Transverse colon (tissue), 4 donors: ENCODE measurements around the gene CAPN9. TPM values are rescaled to one million over a fixed set of nuclear protein-coding genes. Genes with fewer than 3 reads are reported as not detected.

Experiments used
- DNase-seq: peaks from one replicate; pipeline ENCODE4 v3.0.0-alpha.2; 2019
- H3K27ac ChIP-seq, 4 donors: fragments of 200-600 bp; sonication (generic); 2 replicates each; pipeline ENCODE4 v1.5.1; 2016 to 2018; ENCODE audit warnings: inconsistent platforms in 4 of 4
- H3K27me3 ChIP-seq: fragments of 200-600 bp; sonication (generic); 2 replicates; pipeline ENCODE4 v1.5.1; 2017; ENCODE audit warnings: inconsistent platforms
- H3K36me3 ChIP-seq, 4 donors: fragments of 200-600 bp; sonication (generic); 2 replicates each; pipeline ENCODE4 v1.5.1; 2017 to 2019; ENCODE audit warnings: inconsistent platforms in 4 of 4
- H3K4me1 ChIP-seq, 4 donors: fragments of 200-600 bp; sonication (generic); 2 replicates each; pipeline ENCODE4 v1.5.1; 2017 to 2020; ENCODE audit warnings: inconsistent platforms in 4 of 4
- H3K4me3 ChIP-seq, 4 donors: fragments of 200-600 bp; sonication (generic); 1 replicate in 1 of 4; 2 replicates in 3 of 4; pipeline versions ENCODE4 v1.5.1 to v1.6.1; 2017 to 2019; ENCODE audit warnings: inconsistent platforms in 4 of 4
- H3K9me3 ChIP-seq, 2 donors: fragments of 200-600 bp; sonication (generic); 2 replicates each; pipeline ENCODE4 v1.5.1; 2017 to 2019; ENCODE audit warnings: inconsistent platforms in 2 of 2
- CTCF ChIP-seq, 5 experiments: fragments of 200-600 bp in 3 of 5; fragments of 450-650 bp in 2 of 5; sonication (generic) in 3 of 5; IDR thresholded peaks; 1 replicate in 2 of 5; 2 replicates in 3 of 5; pipeline ENCODE4 v1.5.1; 2016 to 2017; ENCODE audit warnings: antibody characterized with exemption in 5 of 5, inconsistent platforms in 3 of 5, mild to moderate bottlenecking in 2 of 5, moderate library complexity in 1 of 5
- EP300 ChIP-seq: sonication (generic); formaldehyde crosslinking; IDR thresholded peaks from one replicate; pipeline ENCODE4 v1.6.1; 2017; ENCODE audit warnings: antibody characterized with exemption, low read depth
- POLR2A ChIP-seq: fragments of 450-650 bp; IDR thresholded peaks from one replicate; pipeline ENCODE4 v1.6.1; 2016; ENCODE audit warnings: antibody characterized with exemption, mild to moderate bottlenecking, moderate library complexity
- POLR2AphosphoS5 ChIP-seq, 3 donors: sonication (generic); formaldehyde crosslinking; IDR thresholded peaks; one replicate each; pipeline ENCODE4 v1.6.1; 2016; ENCODE audit warnings: antibody characterized with exemption in 3 of 3
- WGBS, 2 donors: methylation state at CpG; one replicate each; pipeline ENCODE4 v1.1.5; 2018; ENCODE audit warnings: low coverage in 1 of 2; 5-methylcytosine and 5-hydroxymethylcytosine counted together
- in situ Hi-C, 4 donors: fragments of 200-750 bp; cut with MboI; loops; one replicate each; pipeline versions ENCODE4 v1.15.0 to v1.15.1; 2017; ENCODE audit warnings: low sequenced_read_pairs in 3 of 4, low pct_ligation_motif_present in 1 of 4, low pct_unique_long_range_greater_than_20kb in 1 of 4
- intact Hi-C: fragments of 100-400 bp; cut with DNase I; formaldehyde crosslinking; loops from one replicate; pipeline ENCODE4 v1.15.1; 2023; ENCODE audit warnings: low total_unique reads
- total RNA-seq, 4 donors: library from RNA; depleted of rRNA; stranded (reverse); fragments of >200 nt; gene quantifications; one replicate each; pipeline ENCODE4 v1.1.0, GENCODE V29; 2016

The CAPN9 gene
- total RNA-seq, 4 donors from 2014 or later, result 26.3 to 59.9 (median 32.7) TPM

GRCh38 chr1:230778916-230779590 is 31.9 kb downstream of the CAPN9 start:
- H3K27ac ChIP-seq, result no peak overlapping the region
- no peak for DNase-seq
- intact Hi-C loops (no loop called here), in situ Hi-C loops (loop anchor here in 3 of 4 donors (25.0 kb wide), 1 partner anchor 433 kb away; no protein-coding TSS in a partner anchor)
- H3K9me3 ChIP-seq, result no peaks in the 10 kb centered on the region
- 80% methylated on average over 1 to 11 of the region's 11 CpGs for WGBS, 2 donors
- TF ChIP-seq CTCF (IDR thresholded peaks at IDR 0.05) (no peak), EP300 (no peak), POLR2A (no peak), POLR2AphosphoS5 (IDR thresholded peaks at IDR 0.05) (no peak)
- no peaks in the 10 kb centered on the region for H3K27me3 ChIP-seq
- no peaks in the 10 kb centered on the region for H3K4me1 ChIP-seq
- no peak overlapping the region for H3K4me3 ChIP-seq
- H3K36me3 ChIP-seq, result no peaks in the 10 kb centered on the region

DNA sequence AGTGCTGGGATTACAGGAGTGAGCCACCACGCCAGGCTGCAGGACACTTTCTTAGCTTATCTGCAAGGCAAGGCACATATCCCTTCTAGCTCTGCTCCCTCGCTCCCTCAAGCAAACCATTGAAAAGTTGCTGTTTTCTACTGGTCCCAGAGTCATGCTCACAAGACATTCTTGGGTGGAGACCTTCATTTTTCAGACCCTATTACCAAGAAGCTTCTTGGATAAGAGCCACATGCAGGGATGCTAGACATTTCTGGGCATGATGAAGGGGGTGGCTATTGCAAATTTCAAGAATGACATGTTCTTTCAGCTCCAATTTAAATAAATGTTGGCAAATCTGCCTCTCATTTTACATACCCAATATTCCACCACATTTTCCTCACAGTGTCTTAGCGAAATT is 33.9 kb downstream of the CAPN9 start:
- DNase-seq, result no peak
- no peaks in the 10 kb centered on the region for H3K9me3 ChIP-seq
- H3K4me3 ChIP-seq, result no peak overlapping the region
- no peak for TF ChIP-seq POLR2AphosphoS5 (IDR thresholded peaks at IDR 0.05)
- TF ChIP-seq POLR2A, result no peak
- no peak for TF ChIP-seq EP300
- TF ChIP-seq CTCF (IDR thresholded peaks at IDR 0.05), result no peak
- no peaks in the 10 kb centered on the region for H3K36me3 ChIP-seq
- 89 to 90% methylated on average over 2 to 3 of the region's 3 CpGs for WGBS, 2 donors
- in situ Hi-C loops (loop anchor here in 3 of 4 donors (25.0 kb wide), 1 partner anchor 431 kb away; no protein-coding TSS in a partner anchor), intact Hi-C loops (no loop called here)
- no peaks in the 10 kb centered on the region for H3K27me3 ChIP-seq
- H3K4me1 ChIP-seq, result no peaks in the 10 kb centered on the region
- H3K27ac ChIP-seq, result no peak overlapping the region

DNA sequence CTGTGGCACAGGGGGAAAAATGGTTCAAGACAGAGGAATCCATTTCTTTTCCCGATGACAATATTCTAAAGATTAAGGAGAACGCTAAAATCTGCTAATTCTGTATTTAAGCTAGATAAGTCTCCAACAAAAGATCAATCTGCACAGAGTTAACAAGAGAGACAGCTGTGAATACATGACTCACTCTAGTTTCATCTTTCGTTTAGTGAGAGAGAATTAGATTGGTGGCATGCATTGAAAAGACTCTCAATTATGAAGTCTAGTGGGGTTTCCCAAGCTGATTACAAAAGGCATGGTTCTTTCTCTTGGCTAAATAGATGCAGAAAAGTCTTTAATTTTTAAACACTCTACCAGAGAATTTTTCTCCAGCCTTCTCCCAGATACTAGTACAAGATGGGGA is 34.4 kb downstream of the CAPN9 start:
- WGBS, 2 donors, result 72% methylated on average over 3 of the region's 3 CpGs
- Histone ChIP-seq H3K4me1 (no peaks in the 10 kb centered on the region), H3K36me3 (no peaks in the 10 kb centered on the region), H3K9me3 (no peaks in the 10 kb centered on the region), H3K27me3 (no peaks in the 10 kb centered on the region), H3K27ac (no peak overlapping the region), H3K4me3 (no peak overlapping the region)
- DNase-seq, result no peak
- no peak for TF ChIP-seq POLR2A
- TF ChIP-seq EP300, result no peak
- no peak for TF ChIP-seq CTCF (IDR thresholded peaks at IDR 0.05)
- TF ChIP-seq POLR2AphosphoS5 (IDR thresholded peaks at IDR 0.05), result no peak
- intact Hi-C loops (no loop called here), in situ Hi-C loops (loop anchor here in 3 of 4 donors (25.0 kb wide), 1 partner anchor 431 kb away; no protein-coding TSS in a partner anchor)

DNA sequence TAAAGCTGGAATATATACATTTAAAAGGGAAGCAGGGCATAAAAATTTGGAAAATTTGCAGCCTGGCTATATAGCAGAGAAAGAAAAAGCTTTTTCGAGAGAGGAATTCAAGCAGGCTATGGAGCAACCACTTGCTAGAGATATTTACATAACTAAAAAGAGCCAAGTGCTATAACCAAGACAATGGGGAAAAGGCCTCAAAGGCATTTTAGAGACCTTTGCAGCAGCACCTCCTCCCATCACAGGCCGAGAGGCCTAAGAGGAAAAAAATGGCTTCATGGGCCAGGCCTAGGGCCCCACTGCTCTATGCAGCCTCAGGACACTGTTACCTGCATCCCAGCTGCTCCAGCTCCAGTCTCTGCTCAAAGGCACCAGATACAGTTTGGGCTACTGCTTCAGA is 37.0 kb downstream of the CAPN9 start:
- Histone ChIP-seq H3K9me3 (no peaks in the 10 kb centered on the region), H3K4me1 (no peaks in the 10 kb centered on the region), H3K27me3 (no peaks in the 10 kb centered on the region), H3K36me3 (no peaks in the 10 kb centered on the region), H3K4me3 (no peak overlapping the region), H3K27ac (no peak overlapping the region)
- DNase-seq, result no peak
- in situ Hi-C loops (loop anchor here in 3 of 4 donors (25.0 kb wide), 1 partner anchor 428 kb away; no protein-coding TSS in a partner anchor), intact Hi-C loops (no loop called here)
- WGBS, 2 donors, result 70% methylated on average over 2 of the region's 2 CpGs; no CpG with 5 or more reads in 1 of the 2 donors
- no peak for TF ChIP-seq POLR2A
- TF ChIP-seq EP300, result no peak
- TF ChIP-seq CTCF (IDR thresholded peaks at IDR 0.05), result no peak
- no peak for TF ChIP-seq POLR2AphosphoS5 (IDR thresholded peaks at IDR 0.05)
